Breast epithelium (tissue), 4 donors: ENCODE measurements around the gene ENKUR. TPM values are rescaled to one million over a fixed set of nuclear protein-coding genes. Genes with fewer than 3 reads are reported as not detected.

ENCODE experiments used
- DNase-seq, 2 donors: peaks; one replicate each; pipeline ENCODE4 v3.0.0-alpha.2; 2019; ENCODE audit warnings: low spot score in 2 of 2
- H3K27ac ChIP-seq, 2 donors: fragments of 200-600 bp; sonication (generic) in 1 of 2; one replicate each; pipeline ENCODE4 v1.5.1; 2016 to 2019; ENCODE audit warnings: mild to moderate bottlenecking in 1 of 2
- H3K27me3 ChIP-seq, 2 donors: fragments of 200-600 bp; sonication (generic) in 1 of 2; one replicate each; pipeline versions ENCODE4 v1.5.1 to v1.6.0; 2017 to 2019; ENCODE audit warnings: control low read depth in 1 of 2, mild to moderate bottlenecking in 1 of 2
- H3K36me3 ChIP-seq: fragments of 200-600 bp; one replicate; pipeline ENCODE4 v1.5.1; 2019
- H3K4me1 ChIP-seq, 2 donors: fragments of 200-600 bp; sonication (generic); one replicate each; pipeline ENCODE4 v1.5.1; 2016 to 2019; ENCODE audit warnings: control low read depth in 1 of 2
- H3K4me3 ChIP-seq, 3 donors: fragments of 200-600 bp; sonication (generic); 1 replicate in 2 of 3; 2 replicates in 1 of 3; pipeline ENCODE4 v1.5.1; 2016 to 2019; ENCODE audit warnings: mild to moderate bottlenecking in 3 of 3, moderate library complexity in 2 of 3
- H3K9me3 ChIP-seq, 2 donors: fragments of 200-600 bp; sonication (generic) in 1 of 2; one replicate each; pipeline ENCODE4 v1.5.1; 2016 to 2019; ENCODE audit warnings: control low read depth in 1 of 2
- CTCF ChIP-seq, 3 donors: fragments of 450-650 bp; IDR thresholded peaks; one replicate each; pipeline ENCODE4 v1.5.1; 2016 to 2017; ENCODE audit warnings: antibody characterized with exemption in 3 of 3, mild to moderate bottlenecking in 3 of 3, moderate library complexity in 3 of 3
- POLR2A ChIP-seq: fragments of 450-650 bp; IDR thresholded peaks from one replicate; pipeline ENCODE4 v1.6.1; 2016; ENCODE audit warnings: antibody characterized with exemption, mild to moderate bottlenecking, moderate library complexity
- POLR2AphosphoS5 ChIP-seq, 3 donors: sonication (generic); formaldehyde crosslinking; IDR thresholded peaks; one replicate each; pipeline ENCODE4 v1.6.1; 2017; ENCODE audit warnings: antibody characterized with exemption in 3 of 3
- intact Hi-C: fragments of 100-400 bp; cut with DNase I; formaldehyde crosslinking; loops from one replicate; pipeline ENCODE4 v1.15.1; 2023; ENCODE audit warnings: low total_unique reads
- total RNA-seq, 3 donors: library from RNA; depleted of rRNA; stranded (reverse); fragments of >200 nt; gene quantifications; one replicate each; pipeline ENCODE4 v1.1.0, GENCODE V29; 2016

Gene ENKUR
- total RNA-seq, 3 donors from 2014 or later = not detected

GRCh38 chr10:24963521-24964041, 52.4 kb downstream of the ENKUR start:
- TF ChIP-seq POLR2A = no peak
- TF ChIP-seq CTCF (IDR thresholded peaks at IDR 0.05) = no peak
- no peak for TF ChIP-seq POLR2AphosphoS5 (IDR thresholded peaks at IDR 0.05)
- no peak overlapping the region for H3K4me3 ChIP-seq
- peaks cover 0 to 6% of the 10 kb centered on the region in 2 donors for H3K4me1 ChIP-seq
- H3K36me3 ChIP-seq = no peaks in the 10 kb centered on the region
- intact Hi-C loops = no loop called here
- no peak overlapping the region for H3K27ac ChIP-seq
- no peak for DNase-seq
- no peaks in the 10 kb centered on the region for H3K27me3 ChIP-seq
- H3K9me3 ChIP-seq = no peaks in the 10 kb centered on the region

GRCh38 chr10:24962995-24963394, 53.0 kb downstream of the ENKUR start:
- TF ChIP-seq POLR2A (no peak), CTCF (IDR thresholded peaks at IDR 0.05) (no peak), POLR2AphosphoS5 (IDR thresholded peaks at IDR 0.05) (no peak)
- no peak overlapping the region for H3K4me3 ChIP-seq
- H3K27me3 ChIP-seq = no peaks in the 10 kb centered on the region
- peaks cover 0 to 6% of the 10 kb centered on the region in 2 donors for H3K4me1 ChIP-seq
- no peak overlapping the region for H3K27ac ChIP-seq
- intact Hi-C loops = no loop called here
- H3K9me3 ChIP-seq = no peaks in the 10 kb centered on the region
- no peak for DNase-seq
- H3K36me3 ChIP-seq = no peaks in the 10 kb centered on the region

GRCh38 chr10:24961582-24961981, 54.4 kb downstream of the ENKUR start:
- H3K36me3 ChIP-seq = no peaks in the 10 kb centered on the region
- no peak overlapping the region for H3K4me3 ChIP-seq
- peaks cover 0 to 6% of the 10 kb centered on the region in 2 donors for H3K4me1 ChIP-seq
- H3K27me3 ChIP-seq = no peaks in the 10 kb centered on the region
- TF ChIP-seq POLR2A (no peak), CTCF (IDR thresholded peaks at IDR 0.05) (no peak), POLR2AphosphoS5 (IDR thresholded peaks at IDR 0.05) (no peak)
- no peak overlapping the region for H3K27ac ChIP-seq
- intact Hi-C loops = no loop called here
- H3K9me3 ChIP-seq = no peaks in the 10 kb centered on the region
- no peak for DNase-seq

- H3K27ac ChIP-seq = peak overlapping the region; percentile 82 to 86
- intact Hi-C loops = no loop called here
- TF ChIP-seq POLR2AphosphoS5 (IDR thresholded peaks at IDR 0.05) (no peak), POLR2A (no peak), CTCF (IDR thresholded peaks at IDR 0.05) (no peak)
Observed at GRCh38 chr10:24959382-24959730, 56.6 kb downstream of the ENKUR start.

GRCh38 chr10:24958721-24959381, 57.1 kb downstream of the ENKUR start:
- TF ChIP-seq POLR2A (no peak), POLR2AphosphoS5 (IDR thresholded peaks at IDR 0.05) (peak in 1 of 3 donors; percentile 45), CTCF (IDR thresholded peaks at IDR 0.05) (peak in 1 of 3 donors; percentile 17)
- peak in 1 of 2 donors; percentile 28 for DNase-seq
- no peaks in the 10 kb centered on the region for H3K9me3 ChIP-seq
- peak overlapping the region in 1 of 3 donors; percentile 27 for H3K4me3 ChIP-seq
- H3K36me3 ChIP-seq = no peaks in the 10 kb centered on the region
- peaks cover 0 to 6% of the 10 kb centered on the region in 2 donors for H3K4me1 ChIP-seq
- H3K27me3 ChIP-seq = no peaks in the 10 kb centered on the region
- peak overlapping the region; percentile 82 to 86 for H3K27ac ChIP-seq
- intact Hi-C loops = no loop called here

More at GRCh38 chr10:24959382-24959730, 56.6 kb downstream of the ENKUR start:
- Histone ChIP-seq H3K4me1 (peaks cover 0 to 6% of the 10 kb centered on the region in 2 donors), H3K27me3 (no peaks in the 10 kb centered on the region), H3K9me3 (no peaks in the 10 kb centered on the region), H3K4me3 (peak overlapping the region in 1 of 3 donors; percentile 27), H3K36me3 (no peaks in the 10 kb centered on the region)
- no peak for DNase-seq
